Left lung (tissue), 10 donors: Measurements from ENCODE around the gene GALNT13. TPM values are rescaled to one million over a fixed set of nuclear protein-coding genes. Genes with fewer than 3 reads are reported as not detected.

Experiments used
- ATAC-seq: fragments of 200-7000 bp; cut with Tn5 transposase; one replicate; pipeline ENCODE4 v1.9.1; 2020; ENCODE audit warnings: moderate library complexity
- DNase-seq, 4 donors: peaks; one replicate each; pipeline ENCODE4 v3.0.0-alpha.2; 2013 to 2020
- H3K27ac ChIP-seq, 2 donors: fragments of 200-600 bp; sonication (generic) in 1 of 2; one replicate each; pipeline versions ENCODE4 v1.5.0 to v1.8.0; 2020 to 2021
- H3K27me3 ChIP-seq, 2 donors: fragments of 200-600 bp; sonication (generic) in 1 of 2; one replicate each; pipeline versions ENCODE4 v1.5.0 to v1.8.0; 2020 to 2021
- H3K36me3 ChIP-seq, 2 donors: fragments of 200-600 bp; sonication (generic) in 1 of 2; one replicate each; pipeline versions ENCODE4 v1.5.0 to v1.8.0; 2020 to 2021
- H3K4me1 ChIP-seq, 2 donors: fragments of 200-600 bp; one replicate each; pipeline ENCODE4 v1.8.0; 2021
- H3K4me3 ChIP-seq, 2 donors: fragments of 200-600 bp; sonication (generic) in 1 of 2; one replicate each; pipeline versions ENCODE4 v1.5.0 to v1.8.0; 2020 to 2021; ENCODE audit warnings: mild to moderate bottlenecking in 1 of 2
- H3K9me3 ChIP-seq, 2 donors: fragments of 200-600 bp; sonication (generic) in 1 of 2; one replicate each; pipeline versions ENCODE4 v1.5.0 to v1.8.0; 2020 to 2021
- intact Hi-C, 2 donors: fragments of 100-400 bp; cut with DNase I; formaldehyde crosslinking; loops; one replicate each; pipeline versions ENCODE4 v1.11.2 to v1.14.2; 2022
- polyA plus RNA-seq, 6 donors: library from polyadenylated mRNA; unstranded; fragments of 120-200 nt; gene quantifications; one replicate each; pipeline ENCODE4 v1.2.1, GENCODE V29; 2013; ENCODE audit not compliant: insufficient read length in 6 of 6
- total RNA-seq, 2 donors: library from RNA; stranded (reverse); fragmentation: NEBNext Ultra II Directional; extraction: Animal tissue kit (Norgen Biotek cat#: 25700); gene quantifications; one replicate each; pipeline ENCODE4 v1.2.1, GENCODE V29; 2021
- TF ChIP-seq, protein P1 (sequence below), 2 donors: fragments of 200-600 bp; sonication (generic) in 1 of 2; IDR thresholded peaks; one replicate each; pipeline versions ENCODE4 v1.5.0 to v1.8.0; 2021; ENCODE audit warnings: antibody characterized with exemption in 2 of 2
- donor health status: DM: no; HTN: yes; CAD: no.
- donor health status: DM: no; HTN: no; CAD: no.

The GALNT13 gene
- total and polyA plus RNA-seq, 8 donors: 1.1 to 26.4 (median 5.9) TPM

DNA sequence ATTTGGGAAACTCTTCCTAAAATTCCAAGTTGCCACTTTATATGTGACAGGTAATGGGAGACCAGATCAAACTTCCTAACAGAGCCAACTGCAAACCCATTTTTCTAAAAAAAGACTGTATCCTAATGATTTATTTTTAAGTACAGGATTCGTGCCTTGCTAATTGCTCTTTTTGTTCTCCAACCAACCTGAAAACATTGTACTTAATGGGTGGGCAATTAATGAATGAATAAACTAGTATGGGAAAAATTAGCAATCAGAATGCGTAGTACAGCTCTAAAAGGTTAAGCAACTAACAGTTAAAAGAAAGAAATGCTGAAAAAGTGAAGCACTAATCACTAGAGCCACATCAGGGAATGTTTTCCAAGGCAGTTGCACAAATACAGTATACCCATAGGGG lies 609.6 kb downstream of the GALNT13 start:
- intact Hi-C loops: no loop called here
- DNase-seq (no peak), ATAC-seq (no peak)
- no peak overlapping the region for H3K4me3 ChIP-seq
- H3K27ac ChIP-seq: no peak overlapping the region
- no peaks in the 10 kb centered on the region for H3K9me3 ChIP-seq
- H3K4me1 ChIP-seq: no peaks in the 10 kb centered on the region
- TF ChIP-seq, protein P1, sequence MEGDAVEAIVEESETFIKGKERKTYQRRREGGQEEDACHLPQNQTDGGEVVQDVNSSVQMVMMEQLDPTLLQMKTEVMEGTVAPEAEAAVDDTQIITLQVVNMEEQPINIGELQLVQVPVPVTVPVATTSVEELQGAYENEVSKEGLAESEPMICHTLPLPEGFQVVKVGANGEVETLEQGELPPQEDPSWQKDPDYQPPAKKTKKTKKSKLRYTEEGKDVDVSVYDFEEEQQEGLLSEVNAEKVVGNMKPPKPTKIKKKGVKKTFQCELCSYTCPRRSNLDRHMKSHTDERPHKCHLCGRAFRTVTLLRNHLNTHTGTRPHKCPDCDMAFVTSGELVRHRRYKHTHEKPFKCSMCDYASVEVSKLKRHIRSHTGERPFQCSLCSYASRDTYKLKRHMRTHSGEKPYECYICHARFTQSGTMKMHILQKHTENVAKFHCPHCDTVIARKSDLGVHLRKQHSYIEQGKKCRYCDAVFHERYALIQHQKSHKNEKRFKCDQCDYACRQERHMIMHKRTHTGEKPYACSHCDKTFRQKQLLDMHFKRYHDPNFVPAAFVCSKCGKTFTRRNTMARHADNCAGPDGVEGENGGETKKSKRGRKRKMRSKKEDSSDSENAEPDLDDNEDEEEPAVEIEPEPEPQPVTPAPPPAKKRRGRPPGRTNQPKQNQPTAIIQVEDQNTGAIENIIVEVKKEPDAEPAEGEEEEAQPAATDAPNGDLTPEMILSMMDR (IDR thresholded peaks at IDR 0.05): no peak
- H3K27me3 ChIP-seq: no peaks in the 10 kb centered on the region
- no peaks in the 10 kb centered on the region for H3K36me3 ChIP-seq

- H3K27me3 ChIP-seq: no peaks in the 10 kb centered on the region
- ATAC-seq: peak; percentile 82
- DNase-seq: no peak
- TF ChIP-seq, protein P1 (IDR thresholded peaks at IDR 0.05): no peak
- no peaks in the 10 kb centered on the region for H3K9me3 ChIP-seq
- no peak overlapping the region for H3K27ac ChIP-seq
- H3K4me1 ChIP-seq: no peaks in the 10 kb centered on the region
- intact Hi-C loops: no loop called here
- no peaks in the 10 kb centered on the region for H3K36me3 ChIP-seq
- no peak overlapping the region for H3K4me3 ChIP-seq
Measured at GRCh38 chr2:154484338-154485099, 612.8 kb downstream of the GALNT13 start.

DNA sequence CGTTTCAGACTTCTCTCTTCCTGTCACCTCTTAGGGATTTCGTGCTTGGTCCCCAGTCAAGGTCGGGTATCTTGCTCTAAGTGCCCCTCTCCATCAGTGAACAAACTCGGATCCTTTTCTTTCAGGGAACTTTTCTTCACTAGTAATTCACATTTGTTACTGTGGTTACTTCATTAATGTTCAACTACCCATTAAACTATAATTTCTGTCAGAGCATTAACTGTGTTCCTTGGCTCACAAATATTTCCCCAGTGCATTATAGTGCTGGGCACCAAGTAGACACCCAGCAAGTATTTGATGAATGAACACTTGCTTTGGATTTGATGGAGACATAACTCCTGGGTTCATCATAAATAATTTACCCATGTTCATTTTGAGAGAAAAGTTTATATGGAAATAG lies 617.1 kb downstream of the GALNT13 start:
- Histone ChIP-seq H3K9me3 (no peaks in the 10 kb centered on the region), H3K27ac (no peak overlapping the region), H3K4me3 (no peak overlapping the region), H3K4me1 (no peaks in the 10 kb centered on the region), H3K36me3 (no peaks in the 10 kb centered on the region), H3K27me3 (no peaks in the 10 kb centered on the region)
- TF ChIP-seq, protein P1 (IDR thresholded peaks at IDR 0.05): no peak
- intact Hi-C loops: no loop called here
- ATAC-seq: no peak
- DNase-seq: no peak

GRCh38 chr2:154489266-154489858 lies 617.6 kb downstream of the GALNT13 start:
- Histone ChIP-seq H3K27me3 (no peaks in the 10 kb centered on the region), H3K36me3 (no peaks in the 10 kb centered on the region), H3K4me1 (no peaks in the 10 kb centered on the region), H3K27ac (no peak overlapping the region), H3K4me3 (no peak overlapping the region), H3K9me3 (no peaks in the 10 kb centered on the region)
- TF ChIP-seq, protein P1 (IDR thresholded peaks at IDR 0.05): no peak
- intact Hi-C loops: no loop called here
- ATAC-seq (no peak), DNase-seq (no peak)

DNA sequence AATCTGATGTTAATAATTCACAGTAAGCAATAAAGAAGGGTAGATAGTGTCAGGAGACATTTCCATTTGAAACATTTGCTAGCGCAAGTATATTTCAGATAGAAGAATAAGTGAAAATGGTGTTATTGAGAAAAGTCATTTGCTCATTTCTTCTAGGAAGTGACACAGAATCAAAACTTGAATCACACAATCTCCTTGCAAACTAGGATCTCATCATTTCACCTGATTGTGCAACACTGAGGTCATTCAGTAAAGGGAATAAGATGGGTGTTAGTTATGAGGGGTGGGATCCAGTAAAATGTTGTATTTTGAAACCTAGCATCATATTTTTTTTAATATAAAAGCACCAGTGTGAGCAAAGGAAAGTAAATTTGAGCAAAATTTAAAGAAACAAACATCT lies 618.8 kb downstream of the GALNT13 start:
- no peaks in the 10 kb centered on the region for H3K27me3 ChIP-seq
- TF ChIP-seq, protein P1 (IDR thresholded peaks at IDR 0.05): no peak
- intact Hi-C loops: no loop called here

More for the DNA sequence above, 618.8 kb downstream of the GALNT13 start:
- no peaks in the 10 kb centered on the region for H3K9me3 ChIP-seq
- ATAC-seq (no peak), DNase-seq (no peak)
- no peaks in the 10 kb centered on the region for H3K36me3 ChIP-seq
- H3K27ac ChIP-seq: no peak overlapping the region
- no peak overlapping the region for H3K4me3 ChIP-seq
- no peaks in the 10 kb centered on the region for H3K4me1 ChIP-seq
